HG02798 (cell line): ENCODE results near the gene HAGH.
A peak's percentile ranks its signal among the peaks of the same experiment; 100 is the strongest.

Experiments
- ATAC-seq: cut with Tn5 transposase; IDR thresholded peaks from one replicate; pipeline ENCODE4 v1.9.1; 2021; ENCODE audit warnings: mild to moderate bottlenecking; ENCODE audit not compliant: unreplicated experiment, poor library complexity

Gene HAGH

DNA sequence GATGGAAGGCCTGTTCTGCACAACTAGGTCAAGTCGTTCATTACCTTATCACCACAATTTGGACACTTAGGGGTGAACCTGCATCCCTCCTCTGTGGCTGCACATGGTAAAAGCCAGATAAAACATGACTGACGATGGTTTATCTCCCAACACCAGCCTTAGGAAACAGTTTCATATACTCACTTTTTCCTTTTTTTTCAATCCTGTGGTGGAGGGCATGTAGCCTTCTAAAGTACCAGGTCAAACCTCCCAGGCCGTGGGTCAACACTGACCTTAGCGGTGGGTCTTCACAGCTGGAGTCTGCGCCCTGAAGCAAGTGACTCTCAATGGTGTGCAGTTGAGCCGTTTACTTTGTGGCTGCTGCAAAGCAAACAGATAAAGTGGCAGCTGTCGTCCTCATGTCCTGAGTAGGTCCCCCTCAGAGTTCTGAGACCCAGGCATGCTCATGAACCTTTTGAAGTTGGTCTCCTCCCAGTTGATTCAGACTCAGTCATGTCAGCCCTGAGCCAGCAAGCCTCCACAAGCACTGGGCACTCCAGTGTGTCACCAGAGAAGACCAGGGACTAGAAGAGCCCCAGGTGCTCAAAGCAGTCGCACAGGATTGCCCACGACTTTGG lies 6.3 kb upstream of the HAGH start:
- ATAC-seq, result no peak

DNA sequence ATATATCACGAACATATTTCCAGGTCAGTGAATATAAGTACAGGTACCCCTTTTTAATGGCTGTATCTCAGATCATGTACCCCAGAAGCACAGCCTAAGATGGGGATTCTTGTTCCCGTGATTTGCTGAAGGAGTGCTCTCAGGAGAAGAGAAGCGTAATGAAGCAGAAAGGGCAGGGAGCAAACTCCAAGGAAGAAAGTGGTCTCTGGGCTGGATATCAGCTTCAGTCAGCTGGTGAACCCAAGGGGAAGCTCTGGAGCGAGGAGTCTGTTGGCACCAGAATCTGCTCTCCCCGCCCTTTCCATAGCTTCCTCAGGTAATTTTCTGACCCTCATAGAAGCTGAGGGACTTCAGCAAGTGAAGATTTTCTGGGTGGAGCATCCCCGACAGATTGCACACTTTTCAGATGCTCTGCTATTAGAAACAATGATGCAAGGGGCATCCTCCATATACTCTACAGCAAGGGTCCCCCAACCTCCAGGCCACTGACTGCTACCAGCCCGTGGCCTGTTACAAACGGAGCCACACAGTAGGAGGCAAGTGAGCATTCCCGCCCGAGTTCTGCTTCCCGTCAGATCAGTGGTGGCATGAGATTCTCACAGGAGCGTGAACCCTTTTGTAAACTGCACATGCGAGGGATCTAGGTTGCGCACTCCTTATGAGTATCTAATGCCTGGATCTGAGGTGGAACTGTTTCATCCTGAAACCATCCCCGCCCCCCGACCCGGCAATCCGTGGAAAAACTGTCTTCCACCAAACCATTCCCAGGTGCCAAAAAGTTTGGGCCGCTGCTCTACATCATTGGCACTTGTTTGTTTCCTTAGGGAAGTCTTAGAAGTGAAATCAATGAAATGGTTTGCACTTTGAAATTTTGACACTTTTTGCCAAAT lies 4.8 kb upstream of the HAGH start:
- ATAC-seq, result no peak

DNA sequence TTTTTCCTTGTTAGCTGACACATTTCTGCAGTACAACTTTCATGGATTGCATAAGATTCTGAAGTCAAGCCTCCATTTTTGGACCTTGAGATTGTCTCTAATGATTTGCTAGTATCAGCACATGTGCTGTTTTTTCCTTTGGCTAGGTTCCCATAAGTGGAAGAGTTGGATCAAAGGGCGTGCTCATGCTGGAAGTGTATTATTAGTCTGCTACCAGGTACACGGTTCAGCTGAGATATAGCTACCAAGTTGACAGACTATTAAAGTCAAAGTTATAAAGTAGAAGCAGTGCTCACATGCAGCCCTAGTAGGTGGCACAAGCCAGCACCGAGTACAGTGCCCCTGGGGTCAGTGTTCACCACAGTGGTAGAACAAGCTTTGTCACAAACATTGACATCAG lies 3.6 kb upstream of the HAGH start:
- ATAC-seq, result no peak

DNA sequence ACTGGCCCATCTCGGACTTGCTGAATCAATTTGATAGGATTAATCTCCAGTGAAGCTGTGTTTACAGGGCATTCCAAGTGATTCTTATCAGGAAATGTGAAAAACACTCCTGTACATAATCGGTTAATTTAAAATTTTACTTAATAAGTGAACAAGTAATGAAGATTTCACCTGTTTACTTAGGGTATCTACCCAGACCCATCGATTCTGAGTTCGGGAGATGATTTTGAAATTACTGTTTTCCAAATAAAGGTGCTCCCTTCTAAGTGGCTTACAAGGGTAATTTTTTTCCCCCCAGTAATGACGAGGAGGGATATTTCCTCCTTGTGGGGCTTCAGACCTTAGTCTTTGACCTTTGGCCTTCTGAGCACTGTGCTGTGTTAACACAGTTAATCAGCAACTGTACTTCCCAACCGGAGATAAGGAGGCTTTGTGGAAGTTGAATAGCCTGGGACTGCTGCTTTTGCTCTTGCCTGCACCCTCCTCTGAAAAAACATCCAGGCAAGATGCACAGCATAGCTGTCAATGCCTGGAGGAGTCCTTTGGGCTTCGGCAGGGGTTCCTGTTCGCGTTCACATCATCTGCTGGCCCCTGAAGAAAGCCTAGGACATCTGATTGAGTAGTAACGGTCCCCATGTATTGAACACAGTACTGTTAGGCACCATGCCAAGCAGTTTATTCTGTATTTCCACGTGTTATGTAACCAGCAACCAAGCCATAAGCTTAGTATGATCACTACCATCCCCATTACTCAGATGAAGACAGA lies 2.2 kb upstream of the HAGH start:
- ATAC-seq, result no peak

DNA sequence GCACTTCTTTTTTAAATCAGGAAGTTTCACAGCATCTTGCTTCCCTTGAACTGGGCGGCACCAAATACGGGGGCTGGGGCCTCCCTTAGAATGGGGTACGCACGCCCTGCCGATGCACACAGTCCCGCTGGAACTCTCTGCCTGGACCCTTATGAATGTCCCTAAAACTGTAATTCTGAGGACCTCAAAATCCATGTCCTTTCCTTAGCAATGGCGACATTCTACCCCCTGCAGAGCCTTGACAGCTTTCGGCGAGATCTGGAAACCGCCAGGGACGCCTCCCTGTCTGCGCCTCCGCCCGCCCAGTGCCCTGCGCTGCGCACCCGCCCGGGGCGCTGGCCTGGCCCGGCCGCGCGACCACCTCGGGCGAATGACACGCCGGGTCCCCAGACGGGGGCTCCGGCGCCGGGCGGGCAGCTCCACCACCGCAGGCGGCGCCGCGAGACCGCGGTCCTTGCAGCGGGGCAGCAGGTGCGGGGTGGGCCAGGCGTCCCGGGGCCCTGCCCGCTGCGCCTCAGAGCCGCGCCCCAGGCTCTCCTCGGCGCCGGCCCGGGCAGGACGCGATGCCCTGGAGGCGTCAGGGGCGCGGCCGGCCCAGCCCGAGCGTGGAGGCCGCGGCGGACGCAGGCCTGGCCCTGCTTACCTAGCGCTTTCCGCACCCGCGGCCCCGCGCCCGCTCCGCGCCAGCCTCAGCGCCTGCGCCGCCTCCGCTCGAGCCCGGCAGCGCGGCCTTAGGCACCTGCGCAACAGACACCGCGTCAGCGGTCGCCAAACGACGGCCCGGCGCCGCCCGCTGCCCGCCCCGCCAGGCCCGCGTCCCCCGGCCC lies 548 bp downstream of the HAGH start:
- peak; percentile 62 for ATAC-seq

DNA sequence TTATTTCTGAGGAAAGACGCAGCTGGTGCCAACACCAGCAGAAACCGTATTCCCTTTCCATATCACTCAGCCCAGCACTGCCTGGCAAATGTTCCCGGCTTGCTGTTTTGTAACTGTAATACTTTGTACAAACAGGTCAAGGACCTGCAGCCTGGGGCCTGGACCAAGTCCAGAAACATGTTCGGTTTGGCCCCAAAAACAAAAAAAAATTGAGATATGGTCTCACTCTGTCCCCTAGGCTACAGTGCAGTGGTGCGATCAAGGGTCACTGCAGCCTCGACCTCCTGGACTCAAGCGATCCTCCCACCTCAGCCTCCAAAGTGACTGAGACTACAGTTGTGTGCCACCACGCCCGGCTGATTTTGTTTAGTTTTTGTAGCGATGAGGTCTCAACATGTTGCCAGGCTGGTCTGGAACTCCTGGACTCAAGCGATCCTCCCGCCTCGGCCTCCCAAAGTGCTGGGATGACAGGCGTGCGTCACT lies 1.2 kb downstream of the HAGH start:
- no peak for ATAC-seq

DNA sequence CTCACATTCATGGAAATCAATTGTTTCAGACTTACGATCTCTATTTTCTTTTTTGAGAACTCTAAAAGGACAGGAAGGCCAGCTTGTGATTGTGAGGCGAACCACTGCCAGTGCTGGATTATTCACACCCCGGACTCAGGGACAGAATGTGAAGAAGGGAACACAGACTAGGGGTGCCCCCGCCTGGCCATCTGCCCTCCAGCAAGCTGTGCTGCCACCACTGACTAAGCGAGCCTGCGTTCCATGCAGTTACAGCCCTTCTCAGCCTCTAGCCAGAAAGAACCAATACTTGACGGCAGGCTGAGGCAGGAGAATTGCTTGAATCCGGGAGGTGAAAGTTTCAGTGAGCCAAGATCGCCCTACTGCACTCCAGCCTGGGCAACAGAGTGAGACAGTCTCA lies 2.8 kb downstream of the HAGH start:
- ATAC-seq, result no peak

DNA sequence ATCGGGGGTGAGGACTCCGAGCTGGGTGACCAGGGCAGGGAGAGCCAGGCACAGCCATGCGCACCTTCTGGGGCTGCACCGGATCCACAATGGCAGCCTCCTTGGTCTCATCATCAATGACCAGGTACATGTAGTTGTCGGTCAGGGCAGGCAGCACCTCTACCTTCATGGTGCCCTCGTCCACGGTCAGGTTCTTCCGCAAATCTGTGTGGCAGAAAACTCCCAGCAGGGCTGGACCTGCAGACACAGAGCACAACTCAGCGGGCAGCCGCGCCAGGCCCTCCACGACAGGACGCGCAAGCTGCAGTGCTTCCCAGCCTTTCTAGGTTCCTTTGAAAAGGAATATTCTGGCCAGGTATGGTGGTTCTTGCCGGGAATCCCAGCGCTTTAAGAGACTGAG lies 3.8 kb downstream of the HAGH start:
- ATAC-seq, result no peak

DNA sequence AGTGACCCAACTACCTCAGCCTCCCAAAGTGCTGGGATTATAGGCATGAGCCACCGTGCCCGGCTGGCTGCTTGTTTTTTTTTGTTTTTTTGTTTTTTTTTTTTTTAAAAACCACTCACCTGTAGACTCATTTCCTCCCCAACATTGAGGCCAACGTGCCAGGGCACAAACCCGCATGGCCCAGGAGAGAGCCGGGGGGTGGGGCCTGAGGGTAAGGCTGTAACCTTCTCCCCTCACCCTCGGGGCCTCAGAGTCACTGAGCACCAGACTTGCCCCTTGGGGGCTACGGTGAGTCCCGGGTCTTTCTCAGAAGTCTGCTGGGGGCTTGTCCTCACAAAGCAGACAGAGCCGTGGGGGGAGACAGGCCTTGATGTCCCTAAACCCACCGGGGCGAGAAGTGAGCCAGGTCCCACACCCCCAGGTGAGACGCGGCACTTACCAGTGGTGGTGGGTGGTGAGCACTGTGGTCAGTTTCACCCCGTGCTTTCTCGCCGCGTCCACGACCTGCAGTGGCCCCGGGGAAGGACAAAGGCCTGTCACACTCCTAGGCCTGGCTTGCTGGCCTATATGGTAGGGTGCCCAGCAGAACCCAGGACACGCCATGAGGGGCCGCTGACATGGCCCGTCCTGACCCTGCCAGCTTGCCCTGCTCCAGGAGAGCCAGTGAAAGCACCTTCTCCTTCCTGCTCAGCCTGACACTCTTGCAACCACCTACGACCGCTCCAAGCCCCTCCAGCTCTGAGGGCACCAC lies 4.6 kb downstream of the HAGH start:
- no peak for ATAC-seq

DNA sequence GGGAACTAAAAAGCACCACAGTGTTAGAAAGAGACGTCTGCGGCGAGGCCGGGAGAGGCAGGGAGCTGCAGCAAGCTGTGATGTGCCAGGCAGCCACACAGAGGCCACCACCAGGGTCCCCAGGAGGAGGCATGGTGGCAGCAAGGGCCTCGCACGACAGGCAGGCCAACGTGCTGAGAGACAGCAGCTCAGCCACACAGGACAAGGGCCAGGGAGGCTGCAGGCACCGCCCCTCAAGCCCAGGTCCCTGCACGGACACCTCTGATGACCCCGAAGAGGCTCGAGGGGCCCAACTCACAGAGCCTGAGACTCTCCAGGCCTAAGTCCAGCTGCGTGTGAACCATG lies 5.7 kb downstream of the HAGH start:
- no peak for ATAC-seq

DNA sequence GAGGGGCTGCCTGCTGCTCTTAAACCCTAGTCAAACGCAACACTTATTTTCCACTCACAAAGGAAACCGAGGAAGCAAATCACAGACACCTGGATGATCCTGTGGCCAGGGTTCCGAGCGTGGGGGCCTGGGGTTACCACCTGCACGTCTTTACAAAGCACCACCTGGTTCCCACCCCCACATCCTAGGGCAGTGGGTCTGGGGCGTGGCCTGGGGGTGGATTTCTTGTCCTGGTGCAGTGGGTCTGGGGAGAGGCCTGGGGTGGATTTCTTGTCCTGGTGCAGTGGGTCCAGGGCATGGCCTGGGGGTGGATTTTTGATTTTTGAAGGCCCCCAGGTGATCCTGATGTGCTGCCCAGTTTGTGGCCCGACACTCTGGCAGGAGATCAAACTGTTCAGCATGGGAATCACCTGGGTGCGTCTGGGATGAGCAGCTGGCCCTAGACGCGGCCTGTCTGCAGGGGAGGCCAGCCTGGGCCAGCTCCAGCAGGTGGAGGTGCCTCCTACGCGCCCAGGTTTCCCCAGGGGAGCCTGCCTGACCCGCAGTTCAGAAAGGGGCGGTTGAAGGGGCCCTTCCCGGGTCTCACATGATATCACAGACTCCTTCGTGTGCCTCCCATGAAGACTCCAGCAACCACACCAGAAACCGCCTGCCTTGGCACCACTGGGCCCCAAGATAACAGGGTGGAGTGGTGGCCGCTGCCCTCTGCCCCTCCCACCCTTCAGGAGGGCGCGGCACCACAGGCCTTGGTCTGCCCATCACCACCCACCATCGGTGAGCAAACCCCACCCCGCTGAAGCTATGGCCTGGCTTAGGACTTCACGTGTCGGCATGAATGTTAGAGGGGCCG lies 6.3 kb downstream of the HAGH start:
- ATAC-seq, result no peak

DNA sequence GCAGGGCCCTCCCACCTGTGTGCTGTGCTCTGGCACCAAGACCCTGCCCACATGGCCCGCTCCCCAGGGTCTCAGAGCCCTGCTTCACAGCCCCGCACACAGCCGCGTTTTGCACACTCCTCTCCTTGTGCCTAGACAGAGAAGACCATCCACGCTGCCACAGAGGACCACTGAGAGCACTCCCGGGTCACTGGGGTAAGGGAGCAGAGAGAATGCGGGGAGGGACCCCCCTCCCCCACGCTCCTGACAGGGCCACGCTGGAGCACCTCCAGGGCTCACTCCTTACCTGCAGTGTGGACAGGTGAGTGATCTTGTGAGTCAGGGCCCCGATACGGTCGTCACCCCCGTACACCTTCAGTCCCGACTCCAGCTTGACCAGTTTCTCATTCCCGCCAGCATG lies 7.0 kb downstream of the HAGH start:
- ATAC-seq, result no peak

DNA sequence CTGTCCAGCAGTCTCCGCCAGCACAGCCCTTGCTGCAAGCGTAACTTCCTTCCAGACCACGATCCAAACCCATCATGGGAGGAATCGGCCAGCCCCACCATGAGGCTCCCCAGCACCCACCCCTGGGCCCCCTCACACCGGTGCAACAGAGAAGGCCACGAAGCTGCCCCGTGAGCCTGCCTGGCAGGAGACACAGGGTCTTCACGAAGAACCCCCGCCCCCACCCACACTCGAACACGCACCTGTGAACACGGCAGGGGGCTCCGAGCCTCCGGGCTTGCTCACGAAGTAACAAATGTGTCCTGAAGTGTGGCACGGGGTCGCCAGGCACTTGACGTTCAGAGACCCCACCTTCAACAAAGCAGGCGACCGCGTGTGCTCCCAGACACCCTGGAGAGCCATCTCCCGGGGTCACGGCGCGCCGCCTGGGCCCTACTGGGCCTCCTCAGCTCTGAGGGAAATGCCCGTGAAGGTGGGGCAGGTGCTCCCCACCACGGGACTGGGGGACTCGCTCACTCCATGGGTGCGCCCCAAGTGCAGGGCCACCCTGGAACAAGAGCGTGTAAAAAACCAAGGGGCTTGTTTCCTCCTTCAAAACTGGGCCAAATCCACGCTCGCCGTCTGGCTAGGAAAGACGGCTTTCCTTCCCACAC lies 7.6 kb downstream of the HAGH start:
- no peak for ATAC-seq

DNA sequence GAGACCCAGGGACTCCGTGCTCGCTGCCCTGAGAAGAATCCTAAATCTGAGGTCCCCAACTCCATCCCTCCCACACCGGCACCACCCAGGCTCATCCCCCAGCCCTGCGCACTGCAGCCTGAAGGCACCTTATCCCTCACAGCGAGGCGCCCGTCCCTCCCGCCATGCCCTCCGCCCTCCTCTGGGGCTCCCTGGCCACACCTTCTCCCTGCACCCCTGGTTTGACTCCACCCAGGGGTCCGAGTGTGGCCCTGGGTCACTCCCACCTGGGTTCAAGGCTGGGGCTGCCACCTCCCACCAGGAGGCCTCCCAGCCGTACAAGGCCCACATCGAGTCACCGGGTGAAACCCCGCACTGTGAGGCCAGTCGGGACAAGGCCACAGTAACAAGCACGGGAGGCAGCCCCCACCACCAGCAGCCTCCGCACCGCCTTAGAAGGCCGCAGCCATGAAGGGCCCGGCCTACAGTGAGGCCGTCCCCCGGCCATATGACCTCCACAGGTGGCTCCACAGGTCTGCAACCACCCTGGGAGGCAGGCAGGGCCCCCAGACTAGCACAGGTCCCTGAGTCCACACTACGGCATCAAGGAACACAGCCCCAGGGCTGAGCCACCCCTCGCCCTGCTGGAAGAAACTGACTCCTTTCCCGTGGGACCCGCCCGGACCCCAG lies 8.3 kb downstream of the HAGH start:
- ATAC-seq, result no peak

DNA sequence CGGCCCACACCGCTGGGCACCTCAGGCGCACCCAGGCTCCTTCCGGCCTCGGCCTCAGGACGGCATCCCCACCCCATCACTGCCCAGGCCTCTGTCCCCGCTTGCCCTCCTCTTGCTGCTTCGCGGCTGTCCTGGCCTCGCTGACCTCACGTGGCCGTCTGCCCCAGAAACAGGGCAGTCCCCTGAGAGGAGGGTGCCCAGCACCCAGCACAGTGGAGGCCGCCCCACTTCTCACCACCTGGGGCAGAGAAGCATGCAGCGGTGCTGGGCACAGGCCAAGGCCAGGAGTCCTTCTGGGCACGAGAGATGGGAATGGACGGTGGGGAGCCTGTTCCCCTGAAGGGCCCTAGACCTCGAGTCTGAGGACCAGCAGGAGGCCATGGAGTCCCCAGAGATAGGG lies 8.9 kb downstream of the HAGH start:
- ATAC-seq, result no peak

DNA sequence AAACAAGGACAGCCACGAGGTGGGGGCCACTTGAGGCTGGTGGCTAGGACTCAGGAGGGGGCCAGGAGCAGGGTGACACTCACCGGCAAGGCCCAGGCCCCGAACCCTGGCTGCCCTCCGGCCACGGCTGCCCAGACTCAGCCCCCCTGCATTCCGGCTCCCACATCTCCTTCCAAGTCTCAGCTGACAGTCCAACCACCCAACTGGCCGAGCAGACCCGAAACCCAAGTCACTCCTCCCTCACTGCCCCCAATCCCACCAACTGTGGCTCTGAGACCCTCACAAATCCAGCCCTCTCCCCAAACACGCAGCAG lies 9.4 kb downstream of the HAGH start:
- no peak for ATAC-seq

DNA sequence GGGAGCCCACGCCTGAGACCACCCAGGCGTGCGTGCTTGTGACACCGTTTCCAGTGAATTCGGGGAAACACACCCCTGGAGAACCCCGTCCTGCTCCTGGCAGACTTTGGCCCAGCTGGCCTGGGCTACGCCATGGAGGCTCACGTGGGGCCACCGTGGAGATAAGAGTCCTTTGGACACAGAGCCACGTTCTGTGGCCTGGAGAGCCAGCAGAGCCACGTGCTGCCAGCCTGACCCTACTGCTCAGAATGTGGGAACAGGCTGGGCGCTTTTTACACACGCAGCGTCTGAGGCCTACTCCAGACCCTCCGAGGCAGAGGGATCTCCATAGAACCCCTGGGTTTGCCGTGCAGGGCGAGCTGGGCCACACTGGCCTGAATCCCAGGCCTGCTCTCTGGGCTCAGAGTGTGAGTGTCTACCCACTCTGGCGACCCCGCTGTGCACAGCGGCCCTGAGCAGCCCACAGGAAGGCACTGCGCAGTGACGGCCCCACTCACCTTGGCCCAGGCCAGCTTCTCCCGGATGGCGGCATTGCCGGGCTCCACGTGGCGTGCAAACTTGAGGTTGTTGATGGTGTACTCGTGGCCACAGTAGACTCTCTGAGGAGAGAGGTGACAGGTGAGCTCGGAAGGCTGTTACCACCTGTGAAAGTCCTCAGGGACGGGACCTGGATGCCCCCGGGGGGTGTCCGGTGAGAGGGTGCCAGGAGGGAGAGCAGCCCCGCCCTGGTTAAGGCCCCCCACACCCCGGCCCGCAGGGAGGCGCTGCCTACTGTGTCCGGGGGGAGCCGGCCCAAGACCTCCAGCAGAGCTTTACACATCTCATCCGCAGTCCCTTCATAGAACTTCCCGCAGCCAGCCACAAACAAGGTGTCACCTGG lies 10.0 kb downstream of the HAGH start:
- no peak for ATAC-seq
